ENCODE data around the gene SLC9A9. TPM values are rescaled to one million over a fixed set of nuclear protein-coding genes. Genes with fewer than 3 reads are reported as not detected.

SLC9A9 gene
- total RNA-seq, 2 donors from 2014 or later = 23.6 to 31.0 TPM

- no peaks in the 10 kb centered on the region for H3K27me3 ChIP-seq (replicated peaks; ENCODE audit: insufficient read depth)
- TF ChIP-seq POLR2AphosphoS5 (IDR thresholded peaks at IDR 0.05) (no peak), POLR2A (IDR thresholded peaks at IDR 0.05) (no peak)
- H3K27ac ChIP-seq = no peak overlapping the region
- no peaks in the 10 kb centered on the region for H3K36me3 ChIP-seq
- intact Hi-C loops (cut with DNase I) = no loop called here
- no peak overlapping the region for H3K4me3 ChIP-seq
- no peak for DNase-seq (ENCODE audit: low spot score)
- 94% methylated on average over 1 of the region's 1 CpG for WGBS
- no peaks in the 10 kb centered on the region for H3K4me1 ChIP-seq (replicated peaks)
- H3K9me3 ChIP-seq = no peaks in the 10 kb centered on the region
These were observed 423.4 kb downstream of the SLC9A9 start for GRCh38 chr3:143424874-143425273.

GRCh38 chr3:143421556-143421955 is 426.7 kb downstream of the SLC9A9 start:
- H3K4me1 ChIP-seq (replicated peaks) = no peaks in the 10 kb centered on the region
- no peaks in the 10 kb centered on the region for H3K36me3 ChIP-seq
- no peak for DNase-seq (ENCODE audit: low spot score)
- no peaks in the 10 kb centered on the region for H3K27me3 ChIP-seq (replicated peaks; ENCODE audit: insufficient read depth)
- no peaks in the 10 kb centered on the region for H3K9me3 ChIP-seq
- no peak overlapping the region for H3K27ac ChIP-seq
- H3K4me3 ChIP-seq = no peak overlapping the region
- TF ChIP-seq POLR2AphosphoS5 (IDR thresholded peaks at IDR 0.05) = no peak
- TF ChIP-seq POLR2A (IDR thresholded peaks at IDR 0.05) = no peak
- no peak for TF ChIP-seq CTCF (IDR thresholded peaks at IDR 0.05)
- intact Hi-C loops (cut with DNase I) = no loop called here
- 80% methylated on average over 3 of the region's 3 CpGs for WGBS

- no peak for TF ChIP-seq POLR2AphosphoS5 (IDR thresholded peaks at IDR 0.05)
- TF ChIP-seq POLR2A (IDR thresholded peaks at IDR 0.05) = no peak
- TF ChIP-seq CTCF (IDR thresholded peaks at IDR 0.05) = no peak
- WGBS = 85% methylated on average over 3 of the region's 3 CpGs
- intact Hi-C loops (cut with DNase I) = no loop called here
These were observed 428.7 kb downstream of the SLC9A9 start for GRCh38 chr3:143419611-143420010.

GRCh38 chr3:143418391-143418790 is 429.9 kb downstream of the SLC9A9 start:
- Histone ChIP-seq H3K4me1 (replicated peaks) (no peaks in the 10 kb centered on the region), H3K27ac (no peak overlapping the region), H3K4me3 (no peak overlapping the region), H3K36me3 (no peaks in the 10 kb centered on the region), H3K9me3 (no peaks in the 10 kb centered on the region), H3K27me3 (replicated peaks; ENCODE audit: insufficient read depth) (no peaks in the 10 kb centered on the region)
- WGBS = 93% methylated on average over 3 of the region's 3 CpGs
- intact Hi-C loops (cut with DNase I) = no loop called here
- DNase-seq (ENCODE audit: low spot score) = no peak
- TF ChIP-seq POLR2A (IDR thresholded peaks at IDR 0.05) = no peak
- TF ChIP-seq CTCF (IDR thresholded peaks at IDR 0.05) = no peak
- no peak for TF ChIP-seq POLR2AphosphoS5 (IDR thresholded peaks at IDR 0.05)

More at GRCh38 chr3:143419611-143420010, 428.7 kb downstream of the SLC9A9 start:
- Histone ChIP-seq H3K4me3 (no peak overlapping the region), H3K27ac (no peak overlapping the region), H3K9me3 (no peaks in the 10 kb centered on the region), H3K36me3 (no peaks in the 10 kb centered on the region), H3K27me3 (replicated peaks; ENCODE audit: insufficient read depth) (no peaks in the 10 kb centered on the region), H3K4me1 (replicated peaks) (no peaks in the 10 kb centered on the region)
- no peak for DNase-seq (ENCODE audit: low spot score)

GRCh38 chr3:143416229-143416628 is 432.0 kb downstream of the SLC9A9 start:
- DNase-seq (ENCODE audit: low spot score) = no peak
- H3K27ac ChIP-seq = no peak overlapping the region
- TF ChIP-seq POLR2AphosphoS5 (IDR thresholded peaks at IDR 0.05) (no peak), POLR2A (IDR thresholded peaks at IDR 0.05) (no peak)
- no peaks in the 10 kb centered on the region for H3K9me3 ChIP-seq
- WGBS = 92% methylated on average over 2 of the region's 2 CpGs
- H3K4me3 ChIP-seq = no peak overlapping the region
- H3K36me3 ChIP-seq = no peaks in the 10 kb centered on the region
- H3K27me3 ChIP-seq (replicated peaks; ENCODE audit: insufficient read depth) = no peaks in the 10 kb centered on the region
- intact Hi-C loops (cut with DNase I) = no loop called here
- no peaks in the 10 kb centered on the region for H3K4me1 ChIP-seq (replicated peaks)

GRCh38 chr3:143414571-143415253 is 433.6 kb downstream of the SLC9A9 start:
- Histone ChIP-seq H3K4me3 (no peak overlapping the region), H3K4me1 (replicated peaks) (no peaks in the 10 kb centered on the region), H3K9me3 (no peaks in the 10 kb centered on the region), H3K36me3 (no peaks in the 10 kb centered on the region), H3K27me3 (replicated peaks; ENCODE audit: insufficient read depth) (no peaks in the 10 kb centered on the region), H3K27ac (no peak overlapping the region)
- 89% methylated on average over 2 of the region's 2 CpGs for WGBS
- no peak for TF ChIP-seq POLR2A (IDR thresholded peaks at IDR 0.05)
- DNase-seq (ENCODE audit: low spot score) = no peak
- intact Hi-C loops (cut with DNase I) = no loop called here

Data from prostate gland (tissue), 2 donors.